ENCODE data around the gene SDC3.

Gene SDC3

GRCh38 chr1:30894508-30894973, 14.0 kb downstream of the SDC3 start:
- Histone ChIP-seq H3K9me3 (ENCODE audit: control insufficient read depth, insufficient read depth, low read length) (no peaks in the 10 kb centered on the region), H3K4me1 (ENCODE audit: insufficient read depth, low read length) (peaks cover 17% of the 10 kb centered on the region), H3K36me3 (ENCODE audit: insufficient read depth, low read length) (no peaks in the 10 kb centered on the region), H3K9ac (ENCODE audit: low read depth, low read length) (no peak overlapping the region)

DNA sequence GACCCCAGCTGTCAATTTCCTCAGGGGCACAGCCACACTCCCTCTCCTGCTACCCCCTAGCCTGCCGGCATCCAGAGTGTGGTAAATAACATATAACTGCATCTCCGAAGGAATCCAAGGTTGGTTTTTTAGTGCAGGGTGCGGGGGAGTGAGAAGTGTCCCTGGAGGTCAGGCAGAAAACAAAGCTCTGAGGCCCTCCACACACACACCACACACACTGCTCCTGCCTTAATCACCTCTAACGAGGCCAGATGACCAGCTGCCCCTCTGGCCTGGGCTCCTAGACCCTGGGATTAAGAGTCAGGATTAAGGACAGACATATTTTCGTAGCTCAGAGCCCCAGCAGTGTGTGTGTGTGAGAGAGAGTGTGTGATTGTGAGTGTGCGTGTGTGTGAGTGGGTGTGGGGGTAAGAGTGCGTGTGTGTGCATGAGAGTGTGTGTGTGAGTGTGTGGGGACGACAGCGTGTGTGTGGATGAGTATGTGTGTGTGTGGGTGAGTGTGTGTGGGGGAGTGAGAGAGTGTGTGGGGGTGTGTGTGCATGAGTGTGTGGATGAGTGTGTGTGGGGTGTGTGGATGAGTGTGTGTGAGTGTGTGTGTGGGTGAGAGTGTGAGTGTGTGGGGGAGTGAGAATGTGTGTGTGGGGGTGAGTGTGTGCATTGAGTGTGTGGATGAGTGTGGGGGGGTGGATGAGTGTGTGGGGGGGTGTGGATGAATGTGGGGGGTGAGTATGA, 14.6 kb downstream of the SDC3 start:
- peaks cover 17% of the 10 kb centered on the region for H3K4me1 ChIP-seq (ENCODE audit: insufficient read depth, low read length)
- H3K36me3 ChIP-seq (ENCODE audit: insufficient read depth, low read length) = no peaks in the 10 kb centered on the region
- H3K9ac ChIP-seq (ENCODE audit: low read depth, low read length) = no peak overlapping the region
- H3K9me3 ChIP-seq (ENCODE audit: control insufficient read depth, insufficient read depth, low read length) = no peaks in the 10 kb centered on the region

DNA sequence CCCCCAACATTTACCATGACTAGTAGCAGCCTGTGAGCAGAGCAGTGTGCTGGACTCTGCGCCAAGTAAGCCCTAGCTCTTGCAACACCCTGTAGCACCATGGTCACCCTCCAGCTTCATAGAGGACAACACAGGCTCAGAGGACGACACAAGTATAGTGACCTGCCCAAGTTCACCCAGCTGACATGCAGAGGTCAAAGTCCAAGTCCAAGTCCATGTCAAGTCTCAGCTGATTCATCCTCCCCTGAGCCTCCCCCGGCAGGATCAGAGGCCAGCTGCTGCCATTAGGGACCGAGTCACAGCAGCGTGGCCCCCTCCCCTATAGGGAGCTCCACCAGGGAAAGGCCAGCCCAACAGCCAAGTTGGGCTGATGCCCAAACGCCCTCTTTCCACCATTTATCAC, 15.9 kb downstream of the SDC3 start:
- no peaks in the 10 kb centered on the region for H3K36me3 ChIP-seq (ENCODE audit: insufficient read depth, low read length)
- H3K9me3 ChIP-seq (ENCODE audit: control insufficient read depth, insufficient read depth, low read length) = no peaks in the 10 kb centered on the region
- peaks cover 29% of the 10 kb centered on the region for H3K4me1 ChIP-seq (ENCODE audit: insufficient read depth, low read length)
- H3K9ac ChIP-seq (ENCODE audit: low read depth, low read length) = no peak overlapping the region

DNA sequence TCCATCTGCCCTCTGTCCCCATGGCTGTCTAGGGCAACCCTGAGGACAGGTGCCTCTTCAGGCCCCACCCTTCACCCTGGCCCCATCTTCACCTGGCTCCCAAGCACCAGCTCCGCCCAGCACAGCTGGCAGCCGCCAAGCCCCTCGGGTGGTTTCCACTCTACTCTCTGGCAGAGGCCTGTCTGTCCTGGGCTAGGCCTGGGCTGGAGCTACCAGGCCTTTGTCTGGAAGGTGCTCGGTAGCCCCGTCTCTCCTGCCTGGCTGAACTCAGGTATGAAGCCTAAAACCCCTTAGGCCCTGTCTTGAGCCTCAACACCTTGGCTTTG, 17.4 kb downstream of the SDC3 start:
- Histone ChIP-seq H3K9ac (ENCODE audit: low read depth, low read length) (no peak overlapping the region), H3K9me3 (ENCODE audit: control insufficient read depth, insufficient read depth, low read length) (no peaks in the 10 kb centered on the region), H3K4me1 (ENCODE audit: insufficient read depth, low read length) (peaks cover 36% of the 10 kb centered on the region), H3K36me3 (ENCODE audit: insufficient read depth, low read length) (no peaks in the 10 kb centered on the region)

GRCh38 chr1:30890502-30891226, 17.9 kb downstream of the SDC3 start:
- H3K9me3 ChIP-seq (ENCODE audit: control insufficient read depth, insufficient read depth, low read length) = no peaks in the 10 kb centered on the region
- no peaks in the 10 kb centered on the region for H3K36me3 ChIP-seq (ENCODE audit: insufficient read depth, low read length)
- no peak overlapping the region for H3K9ac ChIP-seq (ENCODE audit: low read depth, low read length)
- H3K4me1 ChIP-seq (ENCODE audit: insufficient read depth, low read length) = peaks cover 33% of the 10 kb centered on the region

- Histone ChIP-seq H3K4me1 (ENCODE audit: insufficient read depth, low read length) (peaks cover 26% of the 10 kb centered on the region), H3K9me3 (ENCODE audit: control insufficient read depth, insufficient read depth, low read length) (no peaks in the 10 kb centered on the region), H3K36me3 (ENCODE audit: insufficient read depth, low read length) (no peaks in the 10 kb centered on the region), H3K9ac (ENCODE audit: low read depth, low read length) (no peak overlapping the region)
These were observed 19.0 kb downstream of the SDC3 start for GRCh38 chr1:30889511-30889910.

DNA sequence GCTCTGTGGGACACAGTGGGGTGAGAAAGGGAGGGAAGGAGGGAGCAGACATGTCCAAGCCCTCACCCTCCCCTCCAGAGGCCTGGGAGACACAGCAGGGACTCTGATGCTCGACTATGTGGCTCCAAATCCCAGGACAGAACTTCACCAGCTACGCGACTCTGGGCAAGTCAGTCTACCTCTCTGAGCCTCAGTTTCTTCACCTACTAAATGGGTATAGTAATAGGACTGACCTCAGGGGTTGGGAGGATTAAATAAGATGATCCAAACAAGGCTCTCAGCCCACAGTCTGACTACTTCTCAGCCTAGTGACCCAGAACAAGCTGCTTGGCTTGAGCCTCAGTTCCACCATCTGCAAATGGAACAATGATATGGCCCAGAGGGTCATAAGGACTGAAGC, 19.6 kb downstream of the SDC3 start:
- Histone ChIP-seq H3K9ac (ENCODE audit: low read depth, low read length) (no peak overlapping the region), H3K4me1 (ENCODE audit: insufficient read depth, low read length) (peaks cover 26% of the 10 kb centered on the region), H3K36me3 (ENCODE audit: insufficient read depth, low read length) (no peaks in the 10 kb centered on the region), H3K9me3 (ENCODE audit: control insufficient read depth, insufficient read depth, low read length) (no peaks in the 10 kb centered on the region)

DNA sequence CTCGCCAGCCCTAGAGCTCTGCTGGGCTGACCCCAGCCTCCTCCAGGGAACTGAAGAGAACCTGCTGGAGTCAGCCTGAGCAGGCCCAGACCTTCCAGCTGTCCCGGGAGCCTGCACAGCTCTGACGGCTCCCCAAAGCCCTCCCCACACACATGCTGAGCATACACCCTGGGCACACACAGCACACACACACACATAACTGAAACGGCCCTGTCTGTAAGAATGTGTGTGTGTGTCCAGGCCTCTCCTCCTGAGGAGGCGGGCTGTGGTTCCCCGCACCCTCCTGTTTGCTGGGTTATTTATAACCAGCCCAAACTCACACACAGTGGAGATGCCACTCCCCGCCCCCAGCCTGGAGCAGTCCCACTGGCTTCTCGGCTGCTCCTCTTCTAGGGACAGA, 20.2 kb downstream of the SDC3 start:
- Histone ChIP-seq H3K36me3 (ENCODE audit: insufficient read depth, low read length) (no peaks in the 10 kb centered on the region), H3K4me1 (ENCODE audit: insufficient read depth, low read length) (peaks cover 24% of the 10 kb centered on the region), H3K9ac (ENCODE audit: low read depth, low read length) (no peak overlapping the region), H3K9me3 (ENCODE audit: control insufficient read depth, insufficient read depth, low read length) (no peaks in the 10 kb centered on the region)

- Histone ChIP-seq H3K36me3 (ENCODE audit: insufficient read depth, low read length) (no peaks in the 10 kb centered on the region), H3K9ac (ENCODE audit: low read depth, low read length) (no peak overlapping the region), H3K9me3 (ENCODE audit: control insufficient read depth, insufficient read depth, low read length) (no peaks in the 10 kb centered on the region), H3K4me1 (ENCODE audit: insufficient read depth, low read length) (peaks cover 24% of the 10 kb centered on the region)
These were observed 20.9 kb downstream of the SDC3 start for GRCh38 chr1:30887485-30888315.

- Histone ChIP-seq H3K9me3 (ENCODE audit: control insufficient read depth, insufficient read depth, low read length) (no peaks in the 10 kb centered on the region), H3K9ac (ENCODE audit: low read depth, low read length) (no peak overlapping the region), H3K36me3 (ENCODE audit: insufficient read depth, low read length) (no peaks in the 10 kb centered on the region), H3K4me1 (ENCODE audit: insufficient read depth, low read length) (peaks cover 24% of the 10 kb centered on the region)
These were observed 21.7 kb downstream of the SDC3 start for GRCh38 chr1:30886710-30887428.

- Histone ChIP-seq H3K36me3 (ENCODE audit: insufficient read depth, low read length) (no peaks in the 10 kb centered on the region), H3K9me3 (ENCODE audit: control insufficient read depth, insufficient read depth, low read length) (no peaks in the 10 kb centered on the region), H3K4me1 (ENCODE audit: insufficient read depth, low read length) (peaks cover 25% of the 10 kb centered on the region), H3K9ac (ENCODE audit: low read depth, low read length) (no peak overlapping the region)
These were observed 22.7 kb downstream of the SDC3 start for GRCh38 chr1:30885570-30886522.

GRCh38 chr1:30884723-30885122, 23.8 kb downstream of the SDC3 start:
- H3K4me1 ChIP-seq (ENCODE audit: insufficient read depth, low read length) = peaks cover 31% of the 10 kb centered on the region

GRCh38 chr1:30883389-30884172, 25.0 kb downstream of the SDC3 start:
- H3K36me3 ChIP-seq (ENCODE audit: insufficient read depth, low read length) = no peaks in the 10 kb centered on the region
- H3K4me1 ChIP-seq (ENCODE audit: insufficient read depth, low read length) = peaks cover 28% of the 10 kb centered on the region
- H3K9ac ChIP-seq (ENCODE audit: low read depth, low read length) = no peak overlapping the region
- no peaks in the 10 kb centered on the region for H3K9me3 ChIP-seq (ENCODE audit: control insufficient read depth, insufficient read depth, low read length)

More at GRCh38 chr1:30884723-30885122, 23.8 kb downstream of the SDC3 start:
- H3K9ac ChIP-seq (ENCODE audit: low read depth, low read length) = no peak overlapping the region
- H3K36me3 ChIP-seq (ENCODE audit: insufficient read depth, low read length) = no peaks in the 10 kb centered on the region
- H3K9me3 ChIP-seq (ENCODE audit: control insufficient read depth, insufficient read depth, low read length) = no peaks in the 10 kb centered on the region
